ENCODE measurements around the gene OTOS.

- TF ChIP-seq CTCF (IDR thresholded peaks at IDR 0.05) (no peak), POLR2AphosphoS5 (IDR thresholded peaks at IDR 0.05) (no peak)
Measured at GRCh38 chr2:240172071-240172895, 31.8 kb upstream of the OTOS start.
